ENCODE data around the gene ZNF484. TPM values are rescaled to one million over a fixed set of nuclear protein-coding genes. Genes with fewer than 3 reads are reported as not detected.

Gene ZNF484
- 2.3 and 5.1 TPM in 2 replicates for total RNA-seq

GRCh38 chr9:92877531-92878430 lies at the start of gene ZNF484:
TSS of gene ZNF484 (minus strand) at chr9:92878038. CDS start at chr9:92875029, 3,009 bp downstream.

Other genes with a start within 250 kb of the ZNF484 start
- 21.4 and 27.4 TPM in 2 replicates for gene IPPK, start 207.9 kb downstream of the ZNF484 start, total RNA-seq
- 25.9 and 26.2 TPM in 2 replicates for gene BICD2, start 113.2 kb downstream of the ZNF484 start, total RNA-seq
- gene FGD3, start 69.5 kb upstream of the ZNF484 start, total RNA-seq = not detected in 2 replicates
- gene SUSD3, start 180.7 kb upstream of the ZNF484 start, total RNA-seq = 55.5 and 74.4 TPM in 2 replicates
- gene CARD19, start 218.2 kb upstream of the ZNF484 start, total RNA-seq = 92.9 and 110 TPM in 2 replicates